Measurements from ENCODE around the gene BRINP1.

DNA sequence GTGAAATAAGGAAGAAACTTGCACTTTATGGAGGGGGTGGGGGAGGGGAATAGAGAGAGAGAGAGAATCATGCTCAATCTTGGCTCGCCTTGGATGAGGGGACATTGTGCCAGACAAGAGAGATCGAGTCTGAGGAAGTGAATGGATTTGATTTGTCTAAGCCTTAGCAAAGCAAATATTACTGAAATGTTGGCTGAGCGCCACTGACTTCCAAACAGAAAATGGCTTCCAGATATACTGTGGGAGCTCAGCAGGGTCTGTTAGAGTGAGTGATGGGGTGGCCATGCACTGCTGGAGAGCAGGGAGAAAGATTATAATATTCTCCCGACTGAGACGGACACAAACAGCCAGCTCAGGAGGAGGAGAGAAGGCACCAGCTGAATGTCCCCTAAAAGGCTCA lies 34.5 kb downstream of the BRINP1 start:
- TF ChIP-seq, protein P1, sequence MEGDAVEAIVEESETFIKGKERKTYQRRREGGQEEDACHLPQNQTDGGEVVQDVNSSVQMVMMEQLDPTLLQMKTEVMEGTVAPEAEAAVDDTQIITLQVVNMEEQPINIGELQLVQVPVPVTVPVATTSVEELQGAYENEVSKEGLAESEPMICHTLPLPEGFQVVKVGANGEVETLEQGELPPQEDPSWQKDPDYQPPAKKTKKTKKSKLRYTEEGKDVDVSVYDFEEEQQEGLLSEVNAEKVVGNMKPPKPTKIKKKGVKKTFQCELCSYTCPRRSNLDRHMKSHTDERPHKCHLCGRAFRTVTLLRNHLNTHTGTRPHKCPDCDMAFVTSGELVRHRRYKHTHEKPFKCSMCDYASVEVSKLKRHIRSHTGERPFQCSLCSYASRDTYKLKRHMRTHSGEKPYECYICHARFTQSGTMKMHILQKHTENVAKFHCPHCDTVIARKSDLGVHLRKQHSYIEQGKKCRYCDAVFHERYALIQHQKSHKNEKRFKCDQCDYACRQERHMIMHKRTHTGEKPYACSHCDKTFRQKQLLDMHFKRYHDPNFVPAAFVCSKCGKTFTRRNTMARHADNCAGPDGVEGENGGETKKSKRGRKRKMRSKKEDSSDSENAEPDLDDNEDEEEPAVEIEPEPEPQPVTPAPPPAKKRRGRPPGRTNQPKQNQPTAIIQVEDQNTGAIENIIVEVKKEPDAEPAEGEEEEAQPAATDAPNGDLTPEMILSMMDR (IDR thresholded peaks at IDR 0.05), result no peak
- TF ChIP-seq POLR2A (IDR thresholded peaks at IDR 0.05), result no peak
